ENCODE data around the gene RBPJL. TPM values are rescaled to one million over a fixed set of nuclear protein-coding genes. Genes with fewer than 3 reads are reported as not detected.

RBPJL gene
- total and polyA plus RNA-seq, 2 experiments from 2014 or later = not detected

GRCh38 chr20:45329497-45330319 is 23.1 kb downstream of the RBPJL start:
- Histone ChIP-seq H3K9me2 (replicated peaks; ENCODE audit: insufficient read depth) (no peaks in the 10 kb centered on the region), H3K4me1 (ENCODE audit: insufficient read depth) (no peaks in the 10 kb centered on the region), H4K20me1 (ENCODE audit: insufficient read depth, poor library complexity, severe bottlenecking) (peaks cover 11% of the 10 kb centered on the region), H3K4me3 (no peak overlapping the region), H2AFZ (no peak overlapping the region), H3K9me3 (ENCODE audit: low read depth) (no peaks in the 10 kb centered on the region), H3K36me3 (replicated peaks; ENCODE audit: insufficient read depth, low read depth) (peaks cover 4% of the 10 kb centered on the region), H3K4me2 (no peak overlapping the region), H3K79me2 (peaks cover 18% of the 10 kb centered on the region), H3K27ac (no peak overlapping the region), H3K27me3 (no peaks in the 10 kb centered on the region)
- 69% methylated on average over 7 of the region's 7 CpGs for WGBS (ENCODE audit: low lambda C conversion rate, missing lambda C conversion rate)
- no peak for TF ChIP-seq EZH2phosphoT487 (IDR thresholded peaks at IDR 0.05; ENCODE audit: low read depth, severe bottlenecking, unreplicated experiment)
- TF ChIP-seq CTCF (IDR thresholded peaks at IDR 0.05; ENCODE audit: poor library complexity) = no peak
- TF ChIP-seq EZH2 (IDR thresholded peaks at IDR 0.05; ENCODE audit: borderline replicate concordance) = no peak
- DNase-seq (ENCODE audit: low spot score) = no peak

GRCh38 chr20:45330476-45330875 is 23.8 kb downstream of the RBPJL start:
- no peaks in the 10 kb centered on the region for H3K9me3 ChIP-seq (ENCODE audit: low read depth)
- H3K27me3 ChIP-seq = no peaks in the 10 kb centered on the region
- H3K4me3 ChIP-seq = no peak overlapping the region
- no peaks in the 10 kb centered on the region for H3K4me1 ChIP-seq (ENCODE audit: insufficient read depth)
- no peak for TF ChIP-seq EZH2 (IDR thresholded peaks at IDR 0.05; ENCODE audit: borderline replicate concordance)
- TF ChIP-seq EZH2phosphoT487 (IDR thresholded peaks at IDR 0.05; ENCODE audit: low read depth, severe bottlenecking, unreplicated experiment) = no peak
- no peak for TF ChIP-seq CTCF (IDR thresholded peaks at IDR 0.05; ENCODE audit: poor library complexity)
- H3K36me3 ChIP-seq (replicated peaks; ENCODE audit: insufficient read depth, low read depth) = peaks cover 4% of the 10 kb centered on the region
- H4K20me1 ChIP-seq (ENCODE audit: insufficient read depth, poor library complexity, severe bottlenecking) = peaks cover 13% of the 10 kb centered on the region
- H3K27ac ChIP-seq = no peak overlapping the region
- WGBS (ENCODE audit: low lambda C conversion rate, missing lambda C conversion rate) = 96% methylated on average over 3 of the region's 3 CpGs
- no peaks in the 10 kb centered on the region for H3K9me2 ChIP-seq (replicated peaks; ENCODE audit: insufficient read depth)
- H2AFZ ChIP-seq = no peak overlapping the region
- peaks cover 26% of the 10 kb centered on the region for H3K79me2 ChIP-seq
- no peak for DNase-seq (ENCODE audit: low spot score)
- H3K4me2 ChIP-seq = no peak overlapping the region

DNA sequence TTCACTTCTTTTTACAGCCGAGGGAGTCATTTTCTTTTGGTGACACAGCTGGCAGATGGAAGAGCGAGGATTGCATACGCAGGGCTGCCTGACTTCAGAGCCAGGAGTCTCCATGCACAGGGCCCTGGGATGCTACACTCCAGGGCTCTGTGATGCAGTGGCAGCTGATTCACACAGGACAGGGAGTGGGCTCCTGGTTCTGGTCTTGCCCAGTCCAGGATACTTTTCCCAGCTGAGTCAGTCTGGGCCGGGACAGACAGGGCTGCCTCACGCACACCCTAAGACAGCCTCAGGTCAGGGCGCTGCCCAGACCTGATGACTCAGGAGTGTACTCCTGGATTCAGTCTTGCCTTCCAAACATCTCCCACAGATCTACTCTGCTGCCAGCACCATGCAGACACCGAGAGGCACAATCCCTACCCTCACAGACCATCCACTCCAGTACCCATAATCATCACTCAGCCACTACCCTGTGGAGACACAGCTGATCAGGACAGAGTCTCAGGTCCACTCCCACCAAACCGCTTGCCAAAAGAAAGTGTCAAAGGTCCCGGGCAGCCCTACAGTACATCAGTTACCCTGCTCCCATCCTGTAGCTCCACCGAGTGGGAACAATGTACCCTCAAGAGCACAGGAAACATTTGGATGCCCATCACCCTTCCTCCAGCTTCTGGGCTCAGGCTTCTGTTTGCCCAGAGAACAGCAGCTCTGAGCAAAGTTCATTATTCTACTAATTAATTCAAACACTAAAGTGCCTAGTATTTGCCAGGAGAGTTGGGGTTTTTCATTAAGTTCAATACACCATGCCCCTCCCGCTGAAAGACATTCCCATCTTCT is 30.1 kb downstream of the RBPJL start:
- Histone ChIP-seq H2AFZ (no peak overlapping the region), H3K27me3 (no peaks in the 10 kb centered on the region), H3K9me2 (replicated peaks; ENCODE audit: insufficient read depth) (no peaks in the 10 kb centered on the region), H3K4me2 (peak overlapping the region; percentile 87), H3K4me3 (no peak overlapping the region), H3K36me3 (replicated peaks; ENCODE audit: insufficient read depth, low read depth) (peaks cover 1% of the 10 kb centered on the region), H3K4me1 (ENCODE audit: insufficient read depth) (peaks cover 51% of the 10 kb centered on the region), H3K27ac (peak overlapping the region; percentile 96), H3K9me3 (ENCODE audit: low read depth) (no peaks in the 10 kb centered on the region), H4K20me1 (ENCODE audit: insufficient read depth, poor library complexity, severe bottlenecking) (peaks cover 8% of the 10 kb centered on the region), H3K79me2 (peaks cover 69% of the 10 kb centered on the region)
- 55% methylated on average over 11 of the region's 11 CpGs for WGBS (ENCODE audit: low lambda C conversion rate, missing lambda C conversion rate)
- DNase-seq (ENCODE audit: low spot score) = peak; percentile 78
- TF ChIP-seq EZH2phosphoT487 (IDR thresholded peaks at IDR 0.05; ENCODE audit: low read depth, severe bottlenecking, unreplicated experiment) (no peak), EZH2 (IDR thresholded peaks at IDR 0.05; ENCODE audit: borderline replicate concordance) (no peak), CTCF (IDR thresholded peaks at IDR 0.05; ENCODE audit: poor library complexity) (no peak)
